ENCODE data around the gene CAMK2D.

CAMK2D gene

GRCh38 chr4:113452868-113453620 is 308.5 kb downstream of the CAMK2D start:
- peak; percentile 79 for DNase-seq (ENCODE audit: low read depth)
- H3K4me3 ChIP-seq (ENCODE audit: low read length): no peak overlapping the region
- no peak for TF ChIP-seq CTCF (IDR thresholded peaks at IDR 0.05; ENCODE audit: insufficient read depth, low read depth, low read length, missing control alignments)

- no peak overlapping the region for H3K4me3 ChIP-seq (ENCODE audit: low read length)
- no peak for TF ChIP-seq CTCF (IDR thresholded peaks at IDR 0.05; ENCODE audit: insufficient read depth, low read depth, low read length, missing control alignments)
- DNase-seq (ENCODE audit: low read depth): no peak
These were observed 309.4 kb downstream of the CAMK2D start for GRCh38 chr4:113452152-113452551.

GRCh38 chr4:113450295-113451080 is 311.1 kb downstream of the CAMK2D start:
- no peak for TF ChIP-seq CTCF (IDR thresholded peaks at IDR 0.05; ENCODE audit: insufficient read depth, low read depth, low read length, missing control alignments)
- no peak overlapping the region for H3K4me3 ChIP-seq (ENCODE audit: low read length)
- DNase-seq (ENCODE audit: low read depth): no peak

GRCh38 chr4:113449410-113449974 is 312.0 kb downstream of the CAMK2D start:
- no peak for TF ChIP-seq CTCF (IDR thresholded peaks at IDR 0.05; ENCODE audit: insufficient read depth, low read depth, low read length, missing control alignments)
- DNase-seq (ENCODE audit: low read depth): no peak
- no peak overlapping the region for H3K4me3 ChIP-seq (ENCODE audit: low read length)

GRCh38 chr4:113447769-113448168 is 313.8 kb downstream of the CAMK2D start:
- no peak overlapping the region for H3K4me3 ChIP-seq (ENCODE audit: low read length)
- DNase-seq (ENCODE audit: low read depth): no peak
- no peak for TF ChIP-seq CTCF (IDR thresholded peaks at IDR 0.05; ENCODE audit: insufficient read depth, low read depth, low read length, missing control alignments)

- TF ChIP-seq CTCF (IDR thresholded peaks at IDR 0.05; ENCODE audit: insufficient read depth, low read depth, low read length, missing control alignments): no peak
- peak; percentile 51 for DNase-seq (ENCODE audit: low read depth)
- no peak overlapping the region for H3K4me3 ChIP-seq (ENCODE audit: low read length)
These were observed 314.5 kb downstream of the CAMK2D start for GRCh38 chr4:113447061-113447460.

Measured in epithelial cell of esophagus (primary cell).